MM.1S (cell line): Measurements from ENCODE around the gene PEX16.

Experiments
- DNase-seq: peaks from one replicate; pipeline ENCODE4 v3.0.0-alpha.2; 2015
- H2AFZ ChIP-seq: fragments of 300-600 bp; sonication (generic); 2 replicates; pipeline ENCODE4 v1.6.0; 2016; ENCODE audit warnings: antibody characterized with exemption, low read length
- H3F3A ChIP-seq: fragments of 300-600 bp; sonication (generic); 2 replicates; pipeline ENCODE4 v1.6.1; 2016; ENCODE audit warnings: mild to moderate bottlenecking, antibody characterized with exemption, low read length, moderate library complexity, mixed read lengths; ENCODE audit not compliant: insufficient read depth
- H3K27ac ChIP-seq: fragments of 300-600 bp; sonication (generic); 2 replicates; pipeline ENCODE4 v1.5.1; 2016; ENCODE audit warnings: mild to moderate bottlenecking, low read length
- H3K27me3 ChIP-seq: fragments of 300-600 bp; sonication (generic); replicated peaks from 2 replicates; pipeline ENCODE4 v1.6.0; 2016; ENCODE audit warnings: low read length; ENCODE audit not compliant: insufficient read depth
- H3K36me3 ChIP-seq: fragments of 300-600 bp; sonication (generic); replicated peaks from 2 replicates; pipeline ENCODE4 v1.6.1; 2016; ENCODE audit warnings: mild to moderate bottlenecking, low read length, mixed read lengths; ENCODE audit not compliant: insufficient read depth
- H3K4me1 ChIP-seq: fragments of 300-600 bp; sonication (generic); 2 replicates; pipeline ENCODE4 v1.6.1; 2016; ENCODE audit warnings: low read length, mixed read lengths
- H3K4me2 ChIP-seq: fragments of 300-600 bp; sonication (generic); 2 replicates; pipeline ENCODE4 v1.6.0; 2016; ENCODE audit warnings: low read depth, low read length
- H3K4me3 ChIP-seq: fragments of 300-600 bp; sonication (generic); 2 replicates; pipeline ENCODE4 v1.5.1; 2016; ENCODE audit warnings: low read length, mixed read lengths
- H3K79me2 ChIP-seq: fragments of 300-600 bp; sonication (generic); 2 replicates; pipeline ENCODE4 v1.6.1; 2016; ENCODE audit warnings: mixed run types, low read length, mixed read lengths
- H3K9ac ChIP-seq: fragments of 300-600 bp; sonication (generic); 2 replicates; pipeline ENCODE4 v1.6.1; 2016; ENCODE audit warnings: low read length, mixed read lengths
- H3K9me2 ChIP-seq: fragments of 300-600 bp; sonication (generic); replicated peaks from 2 replicates; pipeline ENCODE4 v1.6.1; 2016; ENCODE audit warnings: mild to moderate bottlenecking, low read length, mixed read lengths; ENCODE audit not compliant: insufficient read depth
- H3K9me3 ChIP-seq: fragments of 300-600 bp; sonication (generic); replicated peaks from 2 replicates; pipeline ENCODE4 v1.6.1; 2016; ENCODE audit warnings: mild to moderate bottlenecking, low read length, mixed read lengths; ENCODE audit not compliant: insufficient read depth
- H4K20me1 ChIP-seq: fragments of 300-600 bp; sonication (generic); 2 replicates; pipeline ENCODE4 v1.6.1; 2016; ENCODE audit warnings: mild to moderate bottlenecking, low read length, moderate library complexity, mixed read lengths; ENCODE audit not compliant: insufficient read depth
- CTCF ChIP-seq: fragments of 300-600 bp; sonication (generic); IDR thresholded peaks from 2 replicates; pipeline ENCODE4 v1.5.1; 2016; ENCODE audit warnings: antibody characterized with exemption, low read length, mixed read lengths
- EZH2 ChIP-seq: fragments of 300-600 bp; sonication (generic); optimal IDR thresholded peaks from 2 replicates; pipeline ENCODE3; 2017; ENCODE audit warnings: low read depth, mild to moderate bottlenecking, antibody characterized with exemption, low read length, mixed read lengths
- EZH2phosphoT487 ChIP-seq: fragments of 300-600 bp; sonication (generic); IDR thresholded peaks from 2 replicates; pipeline ENCODE4 v1.6.1; 2018; ENCODE audit warnings: antibody characterized with exemption, low read length

Gene PEX16

GRCh38 chr11:45917623-45918330 is at the start of gene PEX16:
TSS of gene PEX16 (minus strand) at chr11:45917877. CDS start at chr11:45917811, 66 bp downstream.
- peak; percentile 97 for DNase-seq
- Histone ChIP-seq H4K20me1 (no peaks in the 10 kb centered on the region), H3K27ac (peak within 1 kb of the TSS; percentile 88), H3K9ac (peak within 1 kb of the TSS; percentile 85), H3K4me1 (peaks cover 14% of the 10 kb centered on the region), H3K4me2 (peak within 1 kb of the TSS; percentile 99), H3K79me2 (peaks cover 22% of the 10 kb centered on the region), H3K9me3 (no peaks in the 10 kb centered on the region), H2AFZ (peak within 1 kb of the TSS; percentile 96), H3K9me2 (no peaks in the 10 kb centered on the region), H3K27me3 (no peaks in the 10 kb centered on the region), H3F3A (peaks cover 18% of the 10 kb centered on the region), H3K36me3 (no peaks in the 10 kb centered on the region), H3K4me3 (peak within 1 kb of the TSS; percentile 95)
- TF ChIP-seq EZH2phosphoT487 (no peak), CTCF (no peak), EZH2 (no peak)

DNA sequence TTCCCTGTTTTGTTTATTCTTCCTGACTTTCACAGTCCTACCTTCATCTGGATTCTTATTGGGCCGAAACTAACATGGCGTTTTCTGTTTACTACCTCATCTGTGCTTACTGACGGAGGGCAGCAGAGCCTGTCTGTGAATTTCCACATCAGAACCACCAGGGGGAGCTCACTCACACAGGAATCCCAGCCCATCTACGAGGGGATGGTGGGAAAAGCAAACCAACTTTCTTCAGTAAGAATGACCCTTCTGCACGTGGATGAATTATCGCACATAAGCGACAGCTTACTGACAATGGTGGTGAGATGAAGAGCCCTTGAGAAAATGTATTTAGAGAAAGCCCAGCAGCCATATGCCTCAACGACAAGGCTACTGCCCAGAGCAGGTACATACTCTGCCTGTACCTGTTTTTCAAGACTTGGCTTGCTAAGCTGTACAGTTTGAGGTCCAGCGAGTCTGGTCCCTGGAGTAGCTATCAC is 47.3 kb upstream of the PEX16 start:
- no peaks in the 10 kb centered on the region for H3K9me3 ChIP-seq
- no peaks in the 10 kb centered on the region for H4K20me1 ChIP-seq
- no peak overlapping the region for H3K9ac ChIP-seq
- H3K79me2 ChIP-seq, result no peaks in the 10 kb centered on the region
- H3F3A ChIP-seq, result no peaks in the 10 kb centered on the region
- peak overlapping the region; percentile 10; the same call in 1 of the 2 replicates for H3K4me2 ChIP-seq
- H3K36me3 ChIP-seq, result 0 out of 2 replicates have a peak, but pooled peaks cover 3% of the 10 kb centered on the region
- 0 out of 2 replicates have a peak overlapping the region, but pooled peaks have one; percentile 26 for H2AFZ ChIP-seq
- no peaks in the 10 kb centered on the region for H3K4me1 ChIP-seq
- DNase-seq, result peak; percentile 71
- H3K4me3 ChIP-seq, result no peak overlapping the region
- TF ChIP-seq EZH2phosphoT487 (no peak), CTCF (peak; percentile 94), EZH2 (no peak)
- no peaks in the 10 kb centered on the region for H3K9me2 ChIP-seq
- H3K27me3 ChIP-seq, result no peaks in the 10 kb centered on the region
- no peak overlapping the region for H3K27ac ChIP-seq

DNA sequence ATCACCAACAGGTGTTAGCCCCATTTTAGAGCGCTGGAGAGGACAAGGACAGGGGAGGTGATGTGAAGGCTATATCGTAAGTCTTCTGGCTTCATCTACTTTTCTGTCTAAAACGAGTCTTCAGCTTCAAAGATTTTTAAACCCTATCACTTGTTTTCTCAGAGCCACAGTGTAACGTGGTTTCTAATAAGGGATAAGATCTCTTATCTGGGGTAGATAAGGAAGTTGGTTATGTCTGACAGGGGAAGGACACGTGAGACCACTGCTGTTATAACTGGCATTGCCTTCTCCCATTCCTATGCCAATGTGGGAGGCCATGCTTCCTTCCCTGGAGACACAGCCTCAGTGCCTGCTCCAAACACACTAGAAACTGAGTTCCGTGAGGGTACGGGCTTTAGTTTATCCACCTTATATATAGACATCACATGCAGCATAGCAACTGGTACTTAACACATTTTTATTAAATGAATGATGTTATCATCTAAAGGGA is 44.1 kb upstream of the PEX16 start:
- no peak for TF ChIP-seq EZH2phosphoT487
- TF ChIP-seq CTCF, result no peak
- no peak for TF ChIP-seq EZH2
- no peaks in the 10 kb centered on the region for H3F3A ChIP-seq
- no peaks in the 10 kb centered on the region for H3K27me3 ChIP-seq
- H3K4me1 ChIP-seq, result no peaks in the 10 kb centered on the region
- H2AFZ ChIP-seq, result no peak overlapping the region
- no peaks in the 10 kb centered on the region for H3K9me3 ChIP-seq
- H4K20me1 ChIP-seq, result no peaks in the 10 kb centered on the region
- no peak overlapping the region for H3K4me3 ChIP-seq
- no peak for DNase-seq
- no peak overlapping the region for H3K9ac ChIP-seq
- no peaks in the 10 kb centered on the region for H3K9me2 ChIP-seq
- H3K27ac ChIP-seq, result no peak overlapping the region
- 0 out of 2 replicates have a peak, but pooled peaks cover 3% of the 10 kb centered on the region for H3K36me3 ChIP-seq
- no peak overlapping the region for H3K4me2 ChIP-seq
- no peaks in the 10 kb centered on the region for H3K79me2 ChIP-seq
